WTC11 (cell line): ENCODE data around the gene CLDN9.
"Not testable (repeated sequence)": the region's sequence is repeated elsewhere in the genome, so short reads cannot be mapped to it uniquely, and the experiment has no call there.

Experiments used
- MYBL2 ChIP-seq: sonication (generic); formaldehyde crosslinking; IDR thresholded peaks from 2 replicates; pipeline ENCODE4 v1.8.1; 2023; ENCODE audit warnings: mild to moderate bottlenecking, moderate library complexity, missing genetic modification reagents
- TF ChIP-seq, protein P1 (sequence below): sonication (generic); formaldehyde crosslinking; IDR thresholded peaks from 2 replicates; pipeline ENCODE4 v1.8.1; 2022; ENCODE audit warnings: low read depth, mild to moderate bottlenecking, moderate library complexity, missing genetic modification reagents, borderline replicate concordance
- TF ChIP-seq, protein P2 (sequence below): fragments of 200-600 bp; IDR thresholded peaks from 2 replicates; pipeline ENCODE4 v1.8.0; 2022; ENCODE audit warnings: antibody characterized with exemption

DNA sequence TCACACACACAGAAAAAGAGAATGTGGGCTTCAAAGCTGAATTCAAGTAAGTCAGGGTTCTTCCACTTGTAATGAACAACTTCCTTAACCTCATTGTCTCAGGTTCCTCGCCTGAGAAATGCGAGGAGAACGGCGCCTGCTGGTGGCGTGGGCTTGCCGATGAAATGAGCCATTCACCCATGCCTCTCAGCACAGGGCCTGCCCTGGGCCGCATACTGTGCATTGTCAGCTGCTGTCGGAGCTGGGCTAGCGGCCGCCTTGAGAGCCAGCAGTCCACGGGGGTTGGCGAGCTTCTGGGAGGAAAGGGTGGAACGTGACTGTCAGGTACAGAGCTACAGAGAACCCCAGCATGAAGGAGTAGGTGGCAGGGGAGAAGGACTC is 40.6 kb downstream of the CLDN9 start:
- not testable (repeated sequence) for TF ChIP-seq MYBL2 (CRISPR knock-in tag)
- TF ChIP-seq, protein P1, sequence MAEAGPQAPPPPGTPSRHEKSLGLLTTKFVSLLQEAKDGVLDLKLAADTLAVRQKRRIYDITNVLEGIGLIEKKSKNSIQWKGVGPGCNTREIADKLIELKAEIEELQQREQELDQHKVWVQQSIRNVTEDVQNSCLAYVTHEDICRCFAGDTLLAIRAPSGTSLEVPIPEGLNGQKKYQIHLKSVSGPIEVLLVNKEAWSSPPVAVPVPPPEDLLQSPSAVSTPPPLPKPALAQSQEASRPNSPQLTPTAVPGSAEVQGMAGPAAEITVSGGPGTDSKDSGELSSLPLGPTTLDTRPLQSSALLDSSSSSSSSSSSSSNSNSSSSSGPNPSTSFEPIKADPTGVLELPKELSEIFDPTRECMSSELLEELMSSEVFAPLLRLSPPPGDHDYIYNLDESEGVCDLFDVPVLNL (CRISPR knock-in tag): not testable (repeated sequence)
- TF ChIP-seq, protein P2, sequence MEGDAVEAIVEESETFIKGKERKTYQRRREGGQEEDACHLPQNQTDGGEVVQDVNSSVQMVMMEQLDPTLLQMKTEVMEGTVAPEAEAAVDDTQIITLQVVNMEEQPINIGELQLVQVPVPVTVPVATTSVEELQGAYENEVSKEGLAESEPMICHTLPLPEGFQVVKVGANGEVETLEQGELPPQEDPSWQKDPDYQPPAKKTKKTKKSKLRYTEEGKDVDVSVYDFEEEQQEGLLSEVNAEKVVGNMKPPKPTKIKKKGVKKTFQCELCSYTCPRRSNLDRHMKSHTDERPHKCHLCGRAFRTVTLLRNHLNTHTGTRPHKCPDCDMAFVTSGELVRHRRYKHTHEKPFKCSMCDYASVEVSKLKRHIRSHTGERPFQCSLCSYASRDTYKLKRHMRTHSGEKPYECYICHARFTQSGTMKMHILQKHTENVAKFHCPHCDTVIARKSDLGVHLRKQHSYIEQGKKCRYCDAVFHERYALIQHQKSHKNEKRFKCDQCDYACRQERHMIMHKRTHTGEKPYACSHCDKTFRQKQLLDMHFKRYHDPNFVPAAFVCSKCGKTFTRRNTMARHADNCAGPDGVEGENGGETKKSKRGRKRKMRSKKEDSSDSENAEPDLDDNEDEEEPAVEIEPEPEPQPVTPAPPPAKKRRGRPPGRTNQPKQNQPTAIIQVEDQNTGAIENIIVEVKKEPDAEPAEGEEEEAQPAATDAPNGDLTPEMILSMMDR: not testable (repeated sequence)
